ENCODE results near the gene RBM19.
"Not testable (repeated sequence)": the region's sequence is repeated elsewhere in the genome, so short reads cannot be mapped to it uniquely, and the experiment has no call there.

Gene RBM19

GRCh38 chr12:113823016-113823415 is 143.1 kb downstream of the RBM19 start:
- H3K27ac Mint-ChIP-seq: no peak overlapping the region
- peaks cover 25% of the 10 kb centered on the region for H3K36me3 Mint-ChIP-seq
- no peaks in the 10 kb centered on the region for H3K9me3 Mint-ChIP-seq
- H3K4me3 Mint-ChIP-seq: no peak overlapping the region
- no peaks in the 10 kb centered on the region for H3K4me1 Mint-ChIP-seq
- ATAC-seq (ENCODE audit: low read depth): no peak
- no peak for DNase-seq (ENCODE audit: low spot score in 2 of 2)
- H3K27me3 Mint-ChIP-seq: no peaks in the 10 kb centered on the region

GRCh38 chr12:113820842-113821241 is 145.3 kb downstream of the RBM19 start:
- DNase-seq (ENCODE audit: low spot score in 2 of 2) (no peak), ATAC-seq (ENCODE audit: low read depth) (no peak)
- Mint-ChIP-seq H3K27ac (no peak overlapping the region), H3K4me1 (no peaks in the 10 kb centered on the region), H3K27me3 (no peaks in the 10 kb centered on the region), H3K9me3 (no peaks in the 10 kb centered on the region), H3K36me3 (peaks cover 24% of the 10 kb centered on the region), H3K4me3 (no peak overlapping the region)

GRCh38 chr12:113820309-113820708 is 145.8 kb downstream of the RBM19 start:
- Mint-ChIP-seq H3K4me3 (no peak overlapping the region), H3K9me3 (no peaks in the 10 kb centered on the region), H3K4me1 (no peaks in the 10 kb centered on the region), H3K36me3 (peaks cover 29% of the 10 kb centered on the region), H3K27ac (no peak overlapping the region), H3K27me3 (no peaks in the 10 kb centered on the region)
- DNase-seq (ENCODE audit: low spot score in 2 of 2) (no peak), ATAC-seq (ENCODE audit: low read depth) (no peak)

GRCh38 chr12:113819495-113819894 is 146.6 kb downstream of the RBM19 start:
- H3K4me1 Mint-ChIP-seq: no peaks in the 10 kb centered on the region
- no peak for DNase-seq (ENCODE audit: low spot score in 2 of 2)
- no peak overlapping the region for H3K4me3 Mint-ChIP-seq
- no peak overlapping the region for H3K27ac Mint-ChIP-seq
- no peaks in the 10 kb centered on the region for H3K27me3 Mint-ChIP-seq
- peaks cover 32% of the 10 kb centered on the region for H3K36me3 Mint-ChIP-seq
- no peaks in the 10 kb centered on the region for H3K9me3 Mint-ChIP-seq
- ATAC-seq (ENCODE audit: low read depth): no peak

- DNase-seq (ENCODE audit: low spot score in 2 of 2): no peak
- Mint-ChIP-seq H3K4me1 (no peaks in the 10 kb centered on the region), H3K4me3 (no peak overlapping the region), H3K27ac (no peak overlapping the region), H3K27me3 (no peaks in the 10 kb centered on the region), H3K9me3 (no peaks in the 10 kb centered on the region), H3K36me3 (peaks cover 30% of the 10 kb centered on the region)
- ATAC-seq (ENCODE audit: low read depth): no peak
These were observed 147.3 kb downstream of the RBM19 start for GRCh38 chr12:113818833-113819232.

GRCh38 chr12:113818283-113818682 is 147.8 kb downstream of the RBM19 start:
- no peaks in the 10 kb centered on the region for H3K9me3 Mint-ChIP-seq
- no peak for ATAC-seq (ENCODE audit: low read depth)
- no peak for DNase-seq (ENCODE audit: low spot score in 2 of 2)
- H3K36me3 Mint-ChIP-seq: peaks cover 28% of the 10 kb centered on the region
- no peak overlapping the region for H3K27ac Mint-ChIP-seq
- no peaks in the 10 kb centered on the region for H3K27me3 Mint-ChIP-seq
- H3K4me3 Mint-ChIP-seq: no peak overlapping the region
- no peaks in the 10 kb centered on the region for H3K4me1 Mint-ChIP-seq

- H3K27me3 Mint-ChIP-seq: no peaks in the 10 kb centered on the region
- no peak overlapping the region for H3K4me3 Mint-ChIP-seq
- no peaks in the 10 kb centered on the region for H3K4me1 Mint-ChIP-seq
- no peak overlapping the region for H3K27ac Mint-ChIP-seq
- H3K36me3 Mint-ChIP-seq: peaks cover 31% of the 10 kb centered on the region
- H3K9me3 Mint-ChIP-seq: no peaks in the 10 kb centered on the region
- no peak for ATAC-seq (ENCODE audit: low read depth)
- DNase-seq (ENCODE audit: low spot score in 2 of 2): no peak
These were observed 149.3 kb downstream of the RBM19 start for GRCh38 chr12:113816866-113817265.

GRCh38 chr12:113815031-113815430 is 151.1 kb downstream of the RBM19 start:
- Mint-ChIP-seq H3K27me3 (no peaks in the 10 kb centered on the region), H3K4me1 (no peaks in the 10 kb centered on the region), H3K4me3 (no peak overlapping the region), H3K27ac (no peak overlapping the region), H3K36me3 (peaks cover 34% of the 10 kb centered on the region), H3K9me3 (no peaks in the 10 kb centered on the region)
- ATAC-seq (ENCODE audit: low read depth) (no peak), DNase-seq (ENCODE audit: low spot score in 2 of 2) (no peak)

- no peaks in the 10 kb centered on the region for H3K4me1 Mint-ChIP-seq
- H3K9me3 Mint-ChIP-seq: peaks cover 3% of the 10 kb centered on the region
- peaks cover 40% of the 10 kb centered on the region for H3K36me3 Mint-ChIP-seq
- H3K27ac Mint-ChIP-seq: no peak overlapping the region
- H3K4me3 Mint-ChIP-seq: no peak overlapping the region
- DNase-seq (ENCODE audit: low spot score in 2 of 2) (no peak), ATAC-seq (ENCODE audit: low read depth) (no peak)
- H3K27me3 Mint-ChIP-seq: no peaks in the 10 kb centered on the region
These were observed 152.9 kb downstream of the RBM19 start for GRCh38 chr12:113813229-113813541.

GRCh38 chr12:113812411-113813228 is 153.5 kb downstream of the RBM19 start:
- peaks cover 3% of the 10 kb centered on the region for H3K9me3 Mint-ChIP-seq
- no peak overlapping the region for H3K27ac Mint-ChIP-seq
- ATAC-seq (ENCODE audit: low read depth): no peak
- no peaks in the 10 kb centered on the region for H3K27me3 Mint-ChIP-seq
- DNase-seq (ENCODE audit: low spot score in 2 of 2): no peak
- H3K36me3 Mint-ChIP-seq: peaks cover 40% of the 10 kb centered on the region
- no peaks in the 10 kb centered on the region for H3K4me1 Mint-ChIP-seq
- no peak overlapping the region for H3K4me3 Mint-ChIP-seq

GRCh38 chr12:113809462-113810220 is 156.5 kb downstream of the RBM19 start:
- H3K9me3 Mint-ChIP-seq; H3K27me3 Mint-ChIP-seq; H3K4me1 Mint-ChIP-seq; H3K4me3 Mint-ChIP-seq; ATAC-seq (ENCODE audit: low read depth); DNase-seq (ENCODE audit: low spot score in 2 of 2); H3K27ac Mint-ChIP-seq: not testable (repeated sequence)
- peaks cover 35% of the 10 kb centered on the region for H3K36me3 Mint-ChIP-seq

GRCh38 chr12:113808095-113808951 is 157.8 kb downstream of the RBM19 start:
- no peaks in the 10 kb centered on the region for H3K4me1 Mint-ChIP-seq
- DNase-seq (ENCODE audit: low spot score in 2 of 2): no peak

GRCh38 chr12:113805673-113806072 is 160.5 kb downstream of the RBM19 start:
- DNase-seq (ENCODE audit: low spot score in 2 of 2): no peak
- Mint-ChIP-seq H3K4me3 (no peak overlapping the region), H3K27me3 (no peaks in the 10 kb centered on the region), H3K4me1 (no peaks in the 10 kb centered on the region), H3K9me3 (peaks cover 8% of the 10 kb centered on the region), H3K27ac (no peak overlapping the region), H3K36me3 (peaks cover 21% of the 10 kb centered on the region)
- no peak for ATAC-seq (ENCODE audit: low read depth)

More at GRCh38 chr12:113808095-113808951, 157.8 kb downstream of the RBM19 start:
- peaks cover 8% of the 10 kb centered on the region for H3K9me3 Mint-ChIP-seq
- H3K27ac Mint-ChIP-seq: no peak overlapping the region
- ATAC-seq (ENCODE audit: low read depth): no peak
- no peaks in the 10 kb centered on the region for H3K27me3 Mint-ChIP-seq
- H3K36me3 Mint-ChIP-seq: peaks cover 35% of the 10 kb centered on the region
- H3K4me3 Mint-ChIP-seq: no peak overlapping the region
